ENCODE results near the gene SGMS1.
"Not testable (repeated sequence)": the region's sequence is repeated elsewhere in the genome, so short reads cannot be mapped to it uniquely, and the experiment has no call there.

Gene SGMS1

GRCh38 chr10:50560370-50560769, 63.4 kb downstream of the SGMS1 start:
- no peak for DNase-seq (ENCODE audit: low read depth, low spot score)

GRCh38 chr10:50558371-50558770, 65.4 kb downstream of the SGMS1 start:
- no peak for DNase-seq (ENCODE audit: low read depth, low spot score)

- DNase-seq (ENCODE audit: low read depth, low spot score): no peak
These were observed 66.5 kb downstream of the SGMS1 start for GRCh38 chr10:50557130-50557682.

- no peak for DNase-seq (ENCODE audit: low read depth, low spot score)
These were observed 67.3 kb downstream of the SGMS1 start for GRCh38 chr10:50556237-50557120.

- DNase-seq (ENCODE audit: low read depth, low spot score): no peak
These were observed 68.7 kb downstream of the SGMS1 start for GRCh38 chr10:50554995-50555568.

GRCh38 chr10:50554376-50554994, 69.3 kb downstream of the SGMS1 start:
- no peak for DNase-seq (ENCODE audit: low read depth, low spot score)

- DNase-seq (ENCODE audit: low read depth, low spot score): no peak
These were observed 70.8 kb downstream of the SGMS1 start for GRCh38 chr10:50552771-50553535.

GRCh38 chr10:50552308-50552707, 71.4 kb downstream of the SGMS1 start:
- no peak for DNase-seq (ENCODE audit: low read depth, low spot score)

- DNase-seq (ENCODE audit: low read depth, low spot score): no peak
These were observed 71.9 kb downstream of the SGMS1 start for GRCh38 chr10:50551894-50552293.

- DNase-seq (ENCODE audit: low read depth, low spot score): no peak
These were observed 73.4 kb downstream of the SGMS1 start for GRCh38 chr10:50550291-50550839.

- DNase-seq (ENCODE audit: low read depth, low spot score): not testable (repeated sequence)
These were observed 74.6 kb downstream of the SGMS1 start for GRCh38 chr10:50549186-50549585.

GRCh38 chr10:50548481-50548880, 75.3 kb downstream of the SGMS1 start:
- DNase-seq (ENCODE audit: low read depth, low spot score): not testable (repeated sequence)

GRCh38 chr10:50546287-50546686, 77.5 kb downstream of the SGMS1 start:
- DNase-seq (ENCODE audit: low read depth, low spot score): not testable (repeated sequence)

GRCh38 chr10:50545846-50546245, 77.9 kb downstream of the SGMS1 start:
- DNase-seq (ENCODE audit: low read depth, low spot score): no peak

- no peak for DNase-seq (ENCODE audit: low read depth, low spot score)
These were observed 78.8 kb downstream of the SGMS1 start for GRCh38 chr10:50544857-50545429.

GRCh38 chr10:50544095-50544856, 79.5 kb downstream of the SGMS1 start:
- DNase-seq (ENCODE audit: low read depth, low spot score): no peak

GRCh38 chr10:50542871-50543270, 80.9 kb downstream of the SGMS1 start:
- no peak for DNase-seq (ENCODE audit: low read depth, low spot score)

GRCh38 chr10:50541921-50542320, 81.8 kb downstream of the SGMS1 start:
- no peak for DNase-seq (ENCODE audit: low read depth, low spot score)

- no peak for DNase-seq (ENCODE audit: low read depth, low spot score)
These were observed 82.4 kb downstream of the SGMS1 start for GRCh38 chr10:50541317-50541716.

- no peak for DNase-seq (ENCODE audit: low read depth, low spot score)
These were observed 83.0 kb downstream of the SGMS1 start for GRCh38 chr10:50540826-50541122.
